NCI-H748 treated with DMSO at 0.1 percent for 48 hours (cell line): ENCODE measurements around the gene CHST15.

Experiments
- DNase-seq: peaks from one replicate; lab custom pipeline; 2025; lab: John Stamatoyannopoulos, UW

The CHST15 gene

GRCh38 chr10:124028700-124029480 lies 64.5 kb downstream of the CHST15 start:
- DNase-seq: no peak

- DNase-seq: no peak
Observed at GRCh38 chr10:124027651-124028050, 65.7 kb downstream of the CHST15 start.

GRCh38 chr10:124027031-124027611 lies 66.3 kb downstream of the CHST15 start:
- DNase-seq: no peak

- DNase-seq: no peak
Observed at GRCh38 chr10:124026589-124026939, 66.8 kb downstream of the CHST15 start.

GRCh38 chr10:124025660-124026588 lies 67.5 kb downstream of the CHST15 start:
- no peak for DNase-seq

GRCh38 chr10:124025152-124025551 lies 68.2 kb downstream of the CHST15 start:
- no peak for DNase-seq

- DNase-seq: no peak
Observed at GRCh38 chr10:124022066-124022465, 71.3 kb downstream of the CHST15 start.

GRCh38 chr10:124020981-124021815 lies 72.2 kb downstream of the CHST15 start:
- DNase-seq: peak; percentile 14

GRCh38 chr10:124019886-124020797 lies 73.3 kb downstream of the CHST15 start:
- no peak for DNase-seq

- DNase-seq: no peak
Observed at GRCh38 chr10:124018886-124019525, 74.4 kb downstream of the CHST15 start.

- DNase-seq: no peak
Observed at GRCh38 chr10:124017729-124018128, 75.7 kb downstream of the CHST15 start.

GRCh38 chr10:124016804-124017375 lies 76.5 kb downstream of the CHST15 start:
- DNase-seq: no peak

- DNase-seq: no peak
Observed at GRCh38 chr10:124015991-124016390, 77.4 kb downstream of the CHST15 start.

GRCh38 chr10:124014416-124015154 lies 78.8 kb downstream of the CHST15 start:
- DNase-seq: no peak

GRCh38 chr10:124013916-124014315 lies 79.5 kb downstream of the CHST15 start:
- no peak for DNase-seq

- DNase-seq: no peak
Observed at GRCh38 chr10:124012991-124013390, 80.4 kb downstream of the CHST15 start.

GRCh38 chr10:124012583-124012982 lies 80.8 kb downstream of the CHST15 start:
- no peak for DNase-seq

- DNase-seq: no peak
Observed at GRCh38 chr10:124012066-124012465, 81.3 kb downstream of the CHST15 start.

GRCh38 chr10:124011464-124011863 lies 81.9 kb downstream of the CHST15 start:
- DNase-seq: no peak
